Keratinocyte (primary cell): ENCODE results near the gene NPC2. TPM values are rescaled to one million over a fixed set of nuclear protein-coding genes. Genes with fewer than 3 reads are reported as not detected.

Experiments used
- DNase-seq: peaks from one replicate; pipeline ENCODE4 v3.0.0-alpha.2; 2011; ENCODE audit warnings: low read depth, missing footprints, low spot score
- FAIRE-seq: peaks from 2 replicates; lab custom pipeline; 2011; peaks lifted over from hg19 to GRCh38; lab: Jason Lieb, UNC
- H2AFZ ChIP-seq: 2 replicates; pipeline ENCODE4 v1.6.0; 2012; ENCODE audit warnings: low read length, control low read depth, inconsistent platforms; ENCODE audit not compliant: control insufficient read depth
- H3K27ac ChIP-seq: 2 replicates; pipeline ENCODE4 v1.5.1; 2011; ENCODE audit warnings: low read length; ENCODE audit not compliant: control insufficient read depth, insufficient read depth
- H3K27me3 ChIP-seq: 3 replicates; pipeline ENCODE4 v1.6.0; 2011; ENCODE audit warnings: low read length; ENCODE audit not compliant: control insufficient read depth, insufficient read depth; ENCODE audit errors: extremely low read depth
- H3K36me3 ChIP-seq, 2 experiments: 2 replicates in 1 of 2; 3 replicates in 1 of 2; pipeline ENCODE4 v1.5.1; 2011; ENCODE audit warnings: low read length in 2 of 2, mild to moderate bottlenecking in 1 of 2; ENCODE audit not compliant: control insufficient read depth in 2 of 2, insufficient read depth in 2 of 2; ENCODE audit errors: extremely low read depth in 1 of 2
- H3K4me1 ChIP-seq: 3 replicates; pipeline ENCODE4 v1.5.1; 2011; ENCODE audit warnings: low read length; ENCODE audit not compliant: control insufficient read depth, insufficient read depth; ENCODE audit errors: extremely low read depth
- H3K4me2 ChIP-seq: 3 replicates; pipeline ENCODE4 v1.6.0; 2011; ENCODE audit warnings: low read depth, low read length; ENCODE audit not compliant: control insufficient read depth, insufficient read depth; ENCODE audit errors: extremely low read depth
- H3K4me3 ChIP-seq, 3 experiments: fragments of 200-600 bp in 1 of 3; sonication (generic) in 1 of 3; 2 replicates in 2 of 3; 3 replicates in 1 of 3; pipeline ENCODE4 v1.5.1; 2011 to 2016; ENCODE audit warnings: low read length in 3 of 3, mild to moderate bottlenecking in 3 of 3, control low read depth in 2 of 3, inconsistent platforms in 1 of 3, low read depth in 1 of 3, mixed read lengths in 1 of 3, mixed run types in 1 of 3, moderate library complexity in 1 of 3; ENCODE audit not compliant: control insufficient read depth in 2 of 3, insufficient read depth in 2 of 3; ENCODE audit errors: extremely low read depth in 1 of 3
- H3K79me2 ChIP-seq: 2 replicates; pipeline ENCODE4 v1.6.0; 2012; ENCODE audit warnings: low read length; ENCODE audit not compliant: control insufficient read depth, insufficient read depth
- H3K9ac ChIP-seq: 3 replicates; pipeline ENCODE4 v1.6.0; 2011; ENCODE audit warnings: low read length; ENCODE audit not compliant: control insufficient read depth, insufficient read depth; ENCODE audit errors: extremely low read depth
- H3K9me1 ChIP-seq: 3 replicates; pipeline ENCODE4 v1.6.0; 2011; ENCODE audit warnings: low read length; ENCODE audit not compliant: control insufficient read depth, insufficient read depth; ENCODE audit errors: extremely low read depth
- H3K9me3 ChIP-seq: 2 replicates; pipeline ENCODE4 v1.5.1; 2012; ENCODE audit warnings: low read depth, low read length; ENCODE audit not compliant: control insufficient read depth
- H4K20me1 ChIP-seq: 3 replicates; pipeline ENCODE4 v1.6.0; 2011; ENCODE audit warnings: low read length; ENCODE audit not compliant: control insufficient read depth, insufficient read depth; ENCODE audit errors: extremely low read depth
- CTCF ChIP-seq, 3 experiments: IDR thresholded peaks in 1 of 3; conservative IDR thresholded peaks in 1 of 3; optimal IDR thresholded peaks in 1 of 3; 2 replicates in 2 of 3; 3 replicates in 1 of 3; pipeline versions ENCODE3 to v1.5.1; 2011; ENCODE audit warnings: low read length in 3 of 3, mild to moderate bottlenecking in 3 of 3, moderate library complexity in 2 of 3, control low read depth in 1 of 3, inconsistent platforms in 1 of 3; ENCODE audit not compliant: insufficient read depth in 2 of 3; ENCODE audit errors: extremely low read depth in 1 of 3
- EZH2 ChIP-seq: IDR thresholded peaks from one replicate; pipeline ENCODE4 v1.6.1; 2012; ENCODE audit warnings: inconsistent platforms, mild to moderate bottlenecking, low read length, moderate library complexity
- dilution Hi-C: fragments of 300-500 bp; cut with MboI; formaldehyde crosslinking; loops from one replicate; pipeline ENCODE4 v1.7.0; 2020; ENCODE audit warnings: low sequenced_read_pairs; ENCODE audit not compliant: extremely low pct_ligation_motif_present
- polyA plus RNA-seq, 5 experiments: library from polyadenylated mRNA; depleted of rRNA in 3 of 5; stranded (reverse) in 3 of 5; stranded (forward) in 1 of 5; unstranded in 1 of 5; fragments of >200 nt; gene quantifications; 1 replicate in 1 of 5; 2 replicates in 3 of 5; 3 replicates in 1 of 5; pipeline versions ENCODE4 v1.2.1 to v1.2.3, GENCODE V29; 2011 to 2012; ENCODE audit warnings: missing spikeins in 2 of 5, low read depth in 1 of 5, low replicate concordance in 1 of 5

Gene NPC2
- polyA plus RNA-seq, 1 donor (not counting 4 experiments of a cell fraction or from before 2014, with no cell fraction given), result 221 TPM

- no peaks in the 10 kb centered on the region for H3K27me3 ChIP-seq
- H3K27ac ChIP-seq, result no peak overlapping the region
- H3K36me3 ChIP-seq, result no peaks in the 10 kb centered on the region
- TF ChIP-seq EZH2, result no peak
- no peak for TF ChIP-seq CTCF (optimal IDR thresholded peaks at IDR 0.05 in 1 of 3, IDR thresholded peaks at IDR 0.05 in 1 of 3, conservative IDR thresholded peaks at IDR 0.05 in 1 of 3; ENCODE audit: extremely low read depth in 1 of 3, insufficient read depth in 2 of 3, low read length in 3 of 3)
- no peaks in the 10 kb centered on the region for H3K9me3 ChIP-seq
- DNase-seq (no peak), FAIRE-seq (no peak)
- H3K4me3 ChIP-seq, result no peak overlapping the region
- no peaks in the 10 kb centered on the region for H3K9me1 ChIP-seq
- H4K20me1 ChIP-seq, result no peaks in the 10 kb centered on the region
- no peak overlapping the region for H3K9ac ChIP-seq
- H3K4me1 ChIP-seq, result no peaks in the 10 kb centered on the region
- dilution Hi-C loops, result no loop called here
- H2AFZ ChIP-seq, result no peak overlapping the region
- H3K79me2 ChIP-seq, result no peaks in the 10 kb centered on the region
- H3K4me2 ChIP-seq, result no peak overlapping the region
Measured at GRCh38 chr14:74462993-74463392, 30.1 kb downstream of the NPC2 start.

- H2AFZ ChIP-seq, result no peak overlapping the region
- H3K79me2 ChIP-seq, result no peaks in the 10 kb centered on the region
- no peaks in the 10 kb centered on the region for H3K4me1 ChIP-seq
- H3K9me3 ChIP-seq, result no peaks in the 10 kb centered on the region
- H3K9ac ChIP-seq, result no peak overlapping the region
- DNase-seq, result no peak
- dilution Hi-C loops, result no loop called here
- no peak overlapping the region for H3K4me3 ChIP-seq
- H3K4me2 ChIP-seq, result no peak overlapping the region
- H3K27me3 ChIP-seq, result peaks cover 6% of the 10 kb centered on the region
- TF ChIP-seq EZH2 (no peak), CTCF (optimal IDR thresholded peaks at IDR 0.05 in 1 of 3, IDR thresholded peaks at IDR 0.05 in 1 of 3, conservative IDR thresholded peaks at IDR 0.05 in 1 of 3; ENCODE audit: extremely low read depth in 1 of 3, insufficient read depth in 2 of 3, low read length in 3 of 3) (no peak)
- H3K9me1 ChIP-seq, result no peaks in the 10 kb centered on the region
- H4K20me1 ChIP-seq, result no peaks in the 10 kb centered on the region
- no peak overlapping the region for H3K27ac ChIP-seq
- FAIRE-seq, result no peak
- no peaks in the 10 kb centered on the region for H3K36me3 ChIP-seq
Measured at GRCh38 chr14:74459976-74460375, 33.1 kb downstream of the NPC2 start.
